K562 (cell line): ENCODE measurements around the gene SNCB. TPM values are rescaled to one million over a fixed set of nuclear protein-coding genes. Genes with fewer than 3 reads are reported as not detected.
A peak's percentile ranks its signal among the peaks of the same experiment; 100 is the strongest.

Experiments
- ADNP ChIP-seq: fragments of 200-800 bp; sonication (Bioruptor generic); IDR thresholded peaks from 2 replicates; pipeline ENCODE4 v1.6.1; 2016; ENCODE audit warnings: missing genetic modification characterization, missing compliant biosample characterization
- BCOR ChIP-seq: fragments of 450-650 bp; IDR thresholded peaks from 2 replicates; pipeline ENCODE4 v1.6.1; 2016
- CBFA2T2 ChIP-seq: fragments of 450-650 bp; conservative IDR thresholded peaks from 2 replicates; pipeline ENCODE4 v1.6.1; 2017; ENCODE audit warnings: mild to moderate bottlenecking
- CC2D1A ChIP-seq: fragments of 450-650 bp; IDR thresholded peaks from 2 replicates; pipeline ENCODE4 v1.6.1; 2017; ENCODE audit warnings: mild to moderate bottlenecking
- CREM ChIP-seq: IDR thresholded peaks from 2 replicates; pipeline ENCODE4 v1.6.1; 2014; ENCODE audit warnings: antibody characterized with exemption, low read depth
- CTBP1 ChIP-seq: fragments of 450-650 bp; IDR thresholded peaks from 2 replicates; pipeline ENCODE4 v1.6.1; 2016; ENCODE audit warnings: borderline replicate concordance
- CXXC5 ChIP-seq: fragments of 250-450 bp; sonication (Bioruptor Pico); IDR thresholded peaks from 2 replicates; pipeline ENCODE4 v1.8.0; 2022; ENCODE audit warnings: inconsistent platforms, mild to moderate bottlenecking, moderate library complexity
- GATAD2B ChIP-seq: fragments of 450-650 bp; IDR thresholded peaks from 2 replicates; pipeline ENCODE4 v1.6.1; 2017; ENCODE audit warnings: mild to moderate bottlenecking, borderline replicate concordance
- HNRNPUL1 ChIP-seq: fragments of 200-400 bp; formaldehyde crosslinking; IDR thresholded peaks from 2 replicates; pipeline ENCODE4 v1.6.1; 2017; ENCODE audit warnings: low read length
- ILF3 ChIP-seq: fragments of 450-650 bp; IDR thresholded peaks from 2 replicates; pipeline ENCODE4 v1.6.1; 2018; ENCODE audit warnings: antibody characterized with exemption, mild to moderate bottlenecking, moderate library complexity, borderline replicate concordance
- JUN ChIP-seq, 2 experiments: sonication (generic) in 1 of 2; formaldehyde crosslinking in 1 of 2; IDR thresholded peaks; 2 replicates each; pipeline versions ENCODE4 v1.6.1 to v1.8.0; 2012 to 2022; ENCODE audit warnings: borderline replicate concordance in 2 of 2, mild to moderate bottlenecking in 2 of 2, improper control_type of control experiment in 1 of 2, low read depth in 1 of 2, low read length in 1 of 2, missing genetic modification reagents in 1 of 2
- KAT7 ChIP-seq: sonication (generic); formaldehyde crosslinking; IDR thresholded peaks from 2 replicates; pipeline ENCODE4 v1.8.0; 2022; ENCODE audit warnings: missing genetic modification reagents, mild to moderate bottlenecking, borderline replicate concordance
- KDM4B ChIP-seq, 2 experiments: fragments of 450-650 bp in 1 of 2; sonication (generic) in 1 of 2; IDR thresholded peaks; 2 replicates each; pipeline ENCODE4 v1.6.1; 2016 to 2017; ENCODE audit warnings: borderline replicate concordance in 2 of 2, antibody characterized with exemption in 1 of 2, low read depth in 1 of 2, mild to moderate bottlenecking in 1 of 2
- LEF1 ChIP-seq: fragments of 450-650 bp; IDR thresholded peaks from 2 replicates; pipeline ENCODE4 v1.6.1; 2016; ENCODE audit warnings: mild to moderate bottlenecking
- MAFG ChIP-seq: fragments of 450-650 bp; conservative IDR thresholded peaks from 2 replicates; pipeline ENCODE4 v1.6.1; 2016; ENCODE audit warnings: missing genetic modification characterization, missing compliant biosample characterization
- MCM5 ChIP-seq: fragments of 450-650 bp; IDR thresholded peaks from 2 replicates; pipeline ENCODE4 v1.6.1; 2016; ENCODE audit warnings: low read depth
- MECOM ChIP-seq: fragments of 250-450 bp; sonication (Bioruptor Pico); IDR thresholded peaks from 2 replicates; pipeline ENCODE4 v1.8.0; 2022; ENCODE audit warnings: inconsistent platforms
- NFATC3 ChIP-seq: fragments of 450-650 bp; IDR thresholded peaks from 2 replicates; pipeline ENCODE4 v1.6.1; 2017; ENCODE audit warnings: mild to moderate bottlenecking
- NFIC ChIP-seq: fragments of 450-650 bp; IDR thresholded peaks from 2 replicates; pipeline ENCODE4 v1.6.1; 2017; ENCODE audit warnings: mild to moderate bottlenecking, inconsistent platforms
- POLR2AphosphoS2 ChIP-seq: IDR thresholded peaks from 2 replicates; pipeline ENCODE4 v1.6.1; 2012; ENCODE audit warnings: low read length, improper control_type of control experiment
- RAD21 ChIP-seq, 2 experiments: fragments of 250-450 bp in 1 of 2; fragments of 450-650 bp in 1 of 2; sonication (Bioruptor Pico) in 1 of 2; formaldehyde crosslinking in 1 of 2; IDR thresholded peaks in 1 of 2; conservative IDR thresholded peaks in 1 of 2; 2 replicates each; pipeline versions ENCODE4 v1.4.0 to v1.8.0; 2020 to 2022; ENCODE audit warnings: mild to moderate bottlenecking in 2 of 2, moderate library complexity in 1 of 2
- SAP30 ChIP-seq: fragments of 200-600 bp; sonication (generic); IDR thresholded peaks from 2 replicates; pipeline ENCODE4 v1.6.1; 2012; ENCODE audit warnings: borderline replicate concordance, low read depth, mild to moderate bottlenecking, moderate library complexity, low read length, control low read depth, inconsistent platforms; ENCODE audit not compliant: insufficient read depth, poor library complexity, severe bottlenecking
- SMARCA5 ChIP-seq: fragments of 450-650 bp; IDR thresholded peaks from 2 replicates; pipeline ENCODE4 v1.6.1; 2016
- TFE3 ChIP-seq: fragments of 450-650 bp; formaldehyde crosslinking; IDR thresholded peaks from 2 replicates; pipeline ENCODE4 v1.4.0; 2020; ENCODE audit warnings: mild to moderate bottlenecking, mixed read lengths
- XRCC5 ChIP-seq: fragments of 200-400 bp; formaldehyde crosslinking; IDR thresholded peaks from 2 replicates; pipeline ENCODE4 v1.6.1; 2017; ENCODE audit warnings: low read depth, mild to moderate bottlenecking, low read length
- ZBTB9 ChIP-seq: fragments of 450-650 bp; formaldehyde crosslinking; IDR thresholded peaks from 2 replicates; pipeline ENCODE4 v1.4.0; 2020; ENCODE audit warnings: mild to moderate bottlenecking, moderate library complexity
- ZEB2 ChIP-seq: fragments of 450-650 bp; IDR thresholded peaks from 2 replicates; pipeline ENCODE4 v1.6.1; 2016
- ZNF133 ChIP-seq: fragments of 250-450 bp; sonication (Bioruptor Pico); IDR thresholded peaks from 2 replicates; pipeline ENCODE4 v1.4.0; 2020; ENCODE audit warnings: mild to moderate bottlenecking
- ZNF75A ChIP-seq: fragments of 450-650 bp; formaldehyde crosslinking; IDR thresholded peaks from 2 replicates; pipeline ENCODE4 v1.4.0; 2020; ENCODE audit warnings: mild to moderate bottlenecking
- polyA plus RNA-seq, 8 experiments: library from polyadenylated mRNA; depleted of rRNA in 4 of 8; stranded (reverse) in 5 of 8; unstranded in 3 of 8; fragments of >200 nt; fragmentation: Nextera tagmentation in 2 of 8; fragmentation: Illumina TruSeq in 1 of 8; extraction: Ambion mirVana in 2 of 8; extraction: Trizol in 1 of 8; gene quantifications; 2 replicates each; pipeline versions ENCODE4 v1.2.1 to v1.2.3, GENCODE V29; 2011 to 2014; ENCODE audit warnings: inconsistent platforms in 1 of 8, missing spikeins in 1 of 8
- total RNA-seq, 7 experiments: library from RNA; depleted of rRNA in 6 of 7; stranded (reverse); fragments of >200 nt in 6 of 7; fragmentation: Illumina TruSeq in 2 of 7; extraction: Trizol in 2 of 7; gene quantifications; 2 replicates each; pipeline versions ENCODE4 v1.2.1 to v1.2.3, GENCODE V29; 2011 to 2021; ENCODE audit warnings: low replicate concordance in 1 of 7

SNCB gene
- total and polyA plus RNA-seq, 9 of the 15 experiments (the other 6 are each of a cell fraction or from before 2014, with no cell fraction given), result not detected

GRCh38 chr5:176675676-176676360 is 45.5 kb upstream of the SNCB start (continued):
- TF ChIP-seq TFE3 (CRISPR knock-in tag) (no peak), CREM (peak; percentile 64), SAP30 (no peak), MCM5 (no peak), KAT7 (CRISPR knock-in tag) (0 out of 2 replicates have a peak, but pooled peaks have one; percentile 29), ADNP (no peak), POLR2AphosphoS2 (no peak), MAFG (tag) (no peak), CBFA2T2 (0 out of 2 replicates have a peak, but pooled peaks have one; percentile 2), RAD21 (CRISPR knock-in tag; conservative IDR thresholded peaks at IDR 0.05 in 1 of 2, IDR thresholded peaks at IDR 0.05 in 1 of 2) (peak in 1 of 2 experiments; percentile 29; a peak in 1 of 4 replicates), HNRNPUL1 (no peak), LEF1 (0 out of 2 replicates have a peak, but pooled peaks have one; percentile 10), KDM4B (IDR thresholded peaks at IDR 0.05; ENCODE audit: borderline replicate concordance in 2 of 2, low read depth in 1 of 2) (0 out of 4 replicates have a peak, but pooled peaks of 1 of the 2 experiments have one; percentile 22), NFATC3 (no peak), ZNF133 (CRISPR knock-in tag) (no peak), SMARCA5 (peak; percentile 86), MECOM (CRISPR knock-in tag) (no peak), XRCC5 (peak; percentile 81; the same call in 1 of the 2 replicates), BCOR (0 out of 2 replicates have a peak, but pooled peaks have one; percentile 6), NFIC (0 out of 2 replicates have a peak, but pooled peaks have one; percentile 12), ZEB2 (peak; percentile 81), CXXC5 (CRISPR knock-in tag) (no peak), CTBP1 (0 out of 2 replicates have a peak, but pooled peaks have one; percentile 13), GATAD2B (0 out of 2 replicates have a peak, but pooled peaks have one; percentile 32), JUN (IDR thresholded peaks at IDR 0.05; ENCODE audit: borderline replicate concordance, low read depth, low read length) (0 out of 2 replicates have a peak, but pooled peaks have one; percentile 27), JUN (CRISPR knock-in tag; IDR thresholded peaks at IDR 0.05; ENCODE audit: borderline replicate concordance) (no peak), ZBTB9 (CRISPR knock-in tag) (no peak), ILF3 (no peak), ZNF75A (CRISPR knock-in tag) (no peak), CC2D1A (0 out of 2 replicates have a peak, but pooled peaks have one; percentile 16)
